CD4-positive, alpha-beta T cell (primary cell): ENCODE data around the gene GHITM. TPM values are rescaled to one million over a fixed set of nuclear protein-coding genes. Genes with fewer than 3 reads are reported as not detected.
A peak's percentile ranks its signal among the peaks of the same experiment; 100 is the strongest.

Experiments
- ATAC-seq: fragments of 200-7000 bp; cut with Tn5 transposase; one replicate; pipeline ENCODE4 v1.10.0; 2022; ENCODE audit warnings: mild to moderate bottlenecking; ENCODE audit not compliant: poor library complexity
- CTCF ChIA-PET: fragments of 350-600 bp; sonication (Branson Sonifier 250); formaldehyde crosslinking; loops from one replicate; lab custom pipeline; 2021; ENCODE audit warnings: antibody characterized with exemption, inconsistent platforms; lab: Charles Lee
- POLR2A ChIA-PET: fragments of 350-600 bp; sonication (Branson Sonifier 250); formaldehyde crosslinking; loops from one replicate; lab custom pipeline; 2021; ENCODE audit warnings: antibody characterized with exemption, inconsistent platforms; lab: Charles Lee
- DNase-seq, 14 experiments: peaks; one replicate each; pipeline ENCODE4 v3.0.0-alpha.2; 2013 to 2020; ENCODE audit warnings: mixed read lengths in 2 of 14
- H3K27ac ChIP-seq, 2 donors: one replicate each; pipeline versions ENCODE4 v1.5.1 to v1.7.0; 2013; ENCODE audit warnings: low read length in 2 of 2, low read depth in 1 of 2, mild to moderate bottlenecking in 1 of 2
- H3K27me3 ChIP-seq, 2 experiments: 1 replicate in 1 of 2; 2 replicates in 1 of 2; pipeline versions ENCODE4 v1.6.1 to v1.7.0; 2013; ENCODE audit warnings: low read length in 2 of 2, control low read depth in 1 of 2, mild to moderate bottlenecking in 1 of 2, moderate library complexity in 1 of 2; ENCODE audit not compliant: insufficient read depth in 2 of 2, control insufficient read depth in 1 of 2
- H3K36me3 ChIP-seq: one replicate; pipeline ENCODE4 v1.6.1; 2013; ENCODE audit warnings: low read length, control low read depth; ENCODE audit not compliant: insufficient read depth
- H3K4me1 ChIP-seq: one replicate; pipeline ENCODE4 v1.6.1; 2013; ENCODE audit warnings: low read length, control low read depth; ENCODE audit not compliant: insufficient read depth
- H3K4me3 ChIP-seq: one replicate; pipeline ENCODE4 v1.5.1; 2013; ENCODE audit warnings: mild to moderate bottlenecking, low read length, moderate library complexity
- H3K9me3 ChIP-seq, 2 experiments: 1 replicate in 1 of 2; 2 replicates in 1 of 2; pipeline versions ENCODE4 v1.6.1 to v1.7.0; 2013; ENCODE audit warnings: low read length in 2 of 2, mild to moderate bottlenecking in 2 of 2, control low read depth in 1 of 2, moderate library complexity in 1 of 2; ENCODE audit not compliant: control insufficient read depth in 1 of 2, insufficient read depth in 1 of 2
- H3K27ac Mint-ChIP-seq: one replicate; pipeline ENCODE4 v1.8.0; 2020; ENCODE audit warnings: mixed read lengths
- H3K27me3 Mint-ChIP-seq: one replicate; pipeline ENCODE4 v1.8.0; 2021; ENCODE audit warnings: mixed read lengths
- H3K36me3 Mint-ChIP-seq: one replicate; pipeline ENCODE4 v1.8.0; 2021; ENCODE audit warnings: low read depth, mixed read lengths
- H3K4me1 Mint-ChIP-seq: one replicate; pipeline ENCODE4 v1.8.0; 2021; ENCODE audit warnings: low read depth, mixed read lengths
- H3K4me3 Mint-ChIP-seq: one replicate; pipeline ENCODE4 v1.8.0; 2020; ENCODE audit warnings: mild to moderate bottlenecking, mixed read lengths
- H3K9me3 Mint-ChIP-seq: one replicate; pipeline ENCODE4 v1.8.0; 2020; ENCODE audit warnings: mixed read lengths
- intact Hi-C, 2 experiments: fragments of 100-400 bp; cut with DNase I in 1 of 2; cut with micrococcal nuclease in 1 of 2; formaldehyde crosslinking; loops; one replicate each; pipeline versions ENCODE4 v1.15.1 to v1.9.0; 2023 to 2025; cut with DNase I, micrococcal nuclease
- total RNA-seq, 174 experiments: library from RNA in 2 of 174; stranded (reverse) in 2 of 174; gene quantifications; one replicate each; pipeline ENCODE4 v1.2.3 and lab custom pipeline; 2021 to 2026
- TF ChIP-seq, protein P1 (sequence below): fragments of 200-600 bp; IDR thresholded peaks from one replicate; pipeline ENCODE4 v1.8.0; 2022; ENCODE audit warnings: antibody characterized with exemption, mild to moderate bottlenecking

GHITM gene
- total RNA-seq, 2 experiments from 2014 or later = 64.7 to 67.9 TPM

DNA sequence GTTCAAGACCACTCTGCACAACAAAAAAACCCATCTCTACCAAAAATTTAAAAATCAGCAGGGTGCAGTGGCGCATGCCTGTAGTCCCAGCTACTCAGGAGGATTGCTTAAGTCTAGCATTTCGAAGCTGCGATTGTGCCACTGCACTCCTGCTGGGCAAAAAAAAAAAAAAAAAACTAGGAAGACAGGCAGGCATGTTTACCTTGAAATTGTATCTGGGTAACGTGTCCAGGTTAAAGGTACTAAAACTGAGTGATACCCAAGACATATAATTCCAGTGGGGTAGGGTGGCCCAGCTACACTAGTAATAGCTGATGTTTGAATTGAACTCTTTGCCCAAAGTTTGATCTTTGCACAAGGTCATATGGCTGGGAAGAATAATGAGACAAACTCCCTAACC lies 16.2 kb downstream of the GHITM start:
- Histone ChIP-seq H3K4me3 (no peak overlapping the region), H3K27ac (no peak overlapping the region), H3K4me1 (peaks cover 3% of the 10 kb centered on the region), H3K36me3 (peaks cover 47% of the 10 kb centered on the region), H3K27me3 (no peaks in the 10 kb centered on the region), H3K9me3 (no peaks in the 10 kb centered on the region)
- DNase-seq = no peak
- Mint-ChIP-seq H3K9me3 (no peaks in the 10 kb centered on the region), H3K27ac (no peak overlapping the region), H3K4me3 (no peak overlapping the region), H3K36me3 (peaks cover 46% of the 10 kb centered on the region), H3K27me3 (no peaks in the 10 kb centered on the region), H3K4me1 (peaks cover 19% of the 10 kb centered on the region)
- intact Hi-C loops = loop anchor here in 1 of 2 experiments (10.0 kb wide), 1 partner anchor 379 kb away; no protein-coding TSS in a partner anchor
- ChIA-PET CTCF (interaction anchor here (0.6 kb wide), 1 partner anchor 20 kb away, joined by 3 read pairs; no protein-coding TSS in a partner anchor), POLR2A (no interaction called here)
- no peak for ATAC-seq
- TF ChIP-seq, protein P1, sequence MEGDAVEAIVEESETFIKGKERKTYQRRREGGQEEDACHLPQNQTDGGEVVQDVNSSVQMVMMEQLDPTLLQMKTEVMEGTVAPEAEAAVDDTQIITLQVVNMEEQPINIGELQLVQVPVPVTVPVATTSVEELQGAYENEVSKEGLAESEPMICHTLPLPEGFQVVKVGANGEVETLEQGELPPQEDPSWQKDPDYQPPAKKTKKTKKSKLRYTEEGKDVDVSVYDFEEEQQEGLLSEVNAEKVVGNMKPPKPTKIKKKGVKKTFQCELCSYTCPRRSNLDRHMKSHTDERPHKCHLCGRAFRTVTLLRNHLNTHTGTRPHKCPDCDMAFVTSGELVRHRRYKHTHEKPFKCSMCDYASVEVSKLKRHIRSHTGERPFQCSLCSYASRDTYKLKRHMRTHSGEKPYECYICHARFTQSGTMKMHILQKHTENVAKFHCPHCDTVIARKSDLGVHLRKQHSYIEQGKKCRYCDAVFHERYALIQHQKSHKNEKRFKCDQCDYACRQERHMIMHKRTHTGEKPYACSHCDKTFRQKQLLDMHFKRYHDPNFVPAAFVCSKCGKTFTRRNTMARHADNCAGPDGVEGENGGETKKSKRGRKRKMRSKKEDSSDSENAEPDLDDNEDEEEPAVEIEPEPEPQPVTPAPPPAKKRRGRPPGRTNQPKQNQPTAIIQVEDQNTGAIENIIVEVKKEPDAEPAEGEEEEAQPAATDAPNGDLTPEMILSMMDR = no peak

DNA sequence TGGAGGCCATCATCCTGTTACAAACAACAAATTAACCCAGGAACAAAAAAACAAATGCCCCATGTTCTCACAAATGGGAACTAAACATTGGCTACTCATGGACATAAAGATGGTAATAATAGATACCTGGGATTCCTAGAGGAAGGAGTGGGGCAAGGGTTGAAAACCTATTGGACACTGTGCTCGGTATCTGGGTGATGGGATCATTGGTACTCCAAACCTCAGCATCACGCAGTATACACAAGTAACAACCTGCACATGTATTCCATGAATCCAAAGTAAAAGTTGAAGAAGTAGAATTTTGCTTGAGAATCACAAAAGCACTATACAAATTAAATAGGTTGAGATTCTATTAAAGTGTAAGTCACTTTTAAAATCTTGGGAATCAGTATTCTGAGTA lies 16.7 kb downstream of the GHITM start:
- Mint-ChIP-seq H3K27ac (no peak overlapping the region), H3K36me3 (peaks cover 41% of the 10 kb centered on the region), H3K4me1 (peaks cover 19% of the 10 kb centered on the region), H3K9me3 (no peaks in the 10 kb centered on the region), H3K27me3 (no peaks in the 10 kb centered on the region), H3K4me3 (no peak overlapping the region)
- Histone ChIP-seq H3K9me3 (no peaks in the 10 kb centered on the region), H3K36me3 (peaks cover 42% of the 10 kb centered on the region), H3K27me3 (no peaks in the 10 kb centered on the region), H3K27ac (no peak overlapping the region), H3K4me1 (peaks cover 3% of the 10 kb centered on the region), H3K4me3 (no peak overlapping the region)
- intact Hi-C loops = loop anchor here in 1 of 2 experiments (10.0 kb wide), 1 partner anchor 379 kb away; no protein-coding TSS in a partner anchor
- ChIA-PET CTCF (interaction anchor here (0.8 kb wide), 1 partner anchor 11 kb away, joined by 3 read pairs; no protein-coding TSS in a partner anchor), POLR2A (interaction anchor here (1.3 kb wide), 1 partner anchor 8 kb away, joined by 3 read pairs; no protein-coding TSS in a partner anchor)
- ATAC-seq (no peak), DNase-seq (no peak)
- TF ChIP-seq, protein P1 = no peak

DNA sequence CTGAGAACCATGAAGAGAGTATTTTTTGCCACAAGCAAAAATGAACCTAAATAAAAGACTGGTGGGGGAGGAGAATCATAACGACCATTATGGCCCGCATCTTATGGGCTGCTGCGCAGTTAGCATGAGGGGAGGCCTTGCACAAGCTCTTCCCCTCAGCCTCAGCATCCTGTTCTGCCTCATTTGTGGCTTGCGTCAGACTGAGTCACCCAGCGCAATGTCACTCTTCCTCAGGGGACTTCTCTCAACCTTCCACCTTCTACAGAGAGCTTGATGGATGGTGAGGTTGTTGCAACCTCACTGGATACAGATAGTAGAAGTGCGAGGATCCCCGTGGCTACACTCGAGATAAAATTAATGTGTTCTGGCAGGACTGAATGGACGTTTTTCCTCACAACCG lies 17.5 kb downstream of the GHITM start:
- peaks cover 38% of the 10 kb centered on the region for H3K36me3 Mint-ChIP-seq
- H3K27me3 ChIP-seq = no peaks in the 10 kb centered on the region
- H3K9me3 Mint-ChIP-seq = no peaks in the 10 kb centered on the region
- POLR2A ChIA-PET = interaction anchor here (0.8 to 1.3 kb wide), 2 partner anchors 9 to 21 kb away, joined by 3 read pairs; no protein-coding TSS in a partner anchor
- CTCF ChIA-PET = interaction anchor here (0.8 to 1.4 kb wide), 2 partner anchors 9 to 11 kb away, joined by 3 to 4 read pairs; no protein-coding TSS in a partner anchor
- H3K4me3 ChIP-seq = no peak overlapping the region
- peak in 5 of 14 experiments; percentile 22 to 69 (median 53) for DNase-seq
- H3K4me1 Mint-ChIP-seq = peaks cover 19% of the 10 kb centered on the region
- TF ChIP-seq, protein P1 = no peak
- no peak overlapping the region for H3K4me3 Mint-ChIP-seq
- H3K9me3 ChIP-seq = no peaks in the 10 kb centered on the region
- ATAC-seq = peak; percentile 86
- H3K27ac ChIP-seq = no peak overlapping the region
- H3K36me3 ChIP-seq = peaks cover 35% of the 10 kb centered on the region
- intact Hi-C loops = loop anchor here in 1 of 2 experiments (10.0 kb wide), 1 partner anchor 378 kb away; no protein-coding TSS in a partner anchor
- H3K27me3 Mint-ChIP-seq = no peaks in the 10 kb centered on the region
- H3K4me1 ChIP-seq = peaks cover 3% of the 10 kb centered on the region
- peak overlapping the region; percentile 79 for H3K27ac Mint-ChIP-seq
